ENCODE results near the gene EPHX1. TPM values are rescaled to one million over a fixed set of nuclear protein-coding genes. Genes with fewer than 3 reads are reported as not detected.

Gene EPHX1
- total RNA-seq, 1 experiment from 2014 or later = 54.6 TPM

- no TSS peak for BruUV-seq (replicated peaks)
- Histone ChIP-seq H3K4me2 (ENCODE audit: low read length) (no peak overlapping the region), H3K9me2 (replicated peaks; ENCODE audit: low read length) (no peaks in the 10 kb centered on the region), H2AFZ (ENCODE audit: low read length) (no peak overlapping the region), H3K27ac (ENCODE audit: low read length) (no peak overlapping the region), H3K79me2 (ENCODE audit: low read length) (no peaks in the 10 kb centered on the region), H3K9me3 (ENCODE audit: low read length) (no peaks in the 10 kb centered on the region), H3K4me3 (ENCODE audit: low read length) (no peak overlapping the region), H3F3A (ENCODE audit: low read length, unreplicated experiment) (no peaks in the 10 kb centered on the region), H3K36me3 (ENCODE audit: low read depth, low read length) (peaks cover 53% of the 10 kb centered on the region), H4K20me1 (ENCODE audit: low read length) (peaks cover 3% of the 10 kb centered on the region), H3K4me1 (ENCODE audit: insufficient read depth, low read length) (peaks cover 4% of the 10 kb centered on the region), H3K27me3 (ENCODE audit: low read length) (no peaks in the 10 kb centered on the region), H3K9ac (ENCODE audit: low read length) (no peak overlapping the region)
- TF ChIP-seq EZH2 (IDR thresholded peaks at IDR 0.05; ENCODE audit: low read length, unreplicated experiment) (no peak), CTCF (conservative IDR thresholded peaks at IDR 0.05; ENCODE audit: low read depth, low read length) (no peak), EZH2phosphoT487 (IDR thresholded peaks at IDR 0.05; ENCODE audit: borderline replicate concordance, low read length) (no peak)
- no peak for ATAC-seq
- POLR2A ChIA-PET (ENCODE audit: unreplicated experiment) = no interaction called here
- CTCF ChIA-PET = no interaction called here
- intact Hi-C loops (cut with micrococcal nuclease) = no loop called here
- no peak for DNase-seq
Measured at GRCh38 chr1:225859151-225859550, 49.2 kb downstream of the EPHX1 start.

- H2AFZ ChIP-seq (ENCODE audit: low read length) = no peak overlapping the region
- H3K79me2 ChIP-seq (ENCODE audit: low read length) = no peaks in the 10 kb centered on the region
- TSS peak; percentile 3 for BruUV-seq (replicated peaks)
- no peak overlapping the region for H3K4me3 ChIP-seq (ENCODE audit: low read length)
- TF ChIP-seq CTCF (conservative IDR thresholded peaks at IDR 0.05; ENCODE audit: low read depth, low read length) (no peak), EZH2 (IDR thresholded peaks at IDR 0.05; ENCODE audit: low read length, unreplicated experiment) (no peak), EZH2phosphoT487 (IDR thresholded peaks at IDR 0.05; ENCODE audit: borderline replicate concordance, low read length) (no peak)
- ChIA-PET CTCF (interaction anchor here (0.5 kb wide), 1 partner anchor 72 kb away, joined by 3 read pairs; no protein-coding TSS in a partner anchor), POLR2A (ENCODE audit: unreplicated experiment) (no interaction called here)
- DNase-seq (no peak), ATAC-seq (no peak)
- H3K27me3 ChIP-seq (ENCODE audit: low read length) = no peaks in the 10 kb centered on the region
- H3K4me2 ChIP-seq (ENCODE audit: low read length) = no peak overlapping the region
- H3K9ac ChIP-seq (ENCODE audit: low read length) = no peak overlapping the region
- peaks cover 50% of the 10 kb centered on the region for H3K36me3 ChIP-seq (ENCODE audit: low read depth, low read length)
- no peaks in the 10 kb centered on the region for H3K9me2 ChIP-seq (replicated peaks; ENCODE audit: low read length)
- peaks cover 4% of the 10 kb centered on the region for H4K20me1 ChIP-seq (ENCODE audit: low read length)
- peaks cover 14% of the 10 kb centered on the region for H3K4me1 ChIP-seq (ENCODE audit: insufficient read depth, low read length)
- H3K9me3 ChIP-seq (ENCODE audit: low read length) = no peaks in the 10 kb centered on the region
- intact Hi-C loops (cut with micrococcal nuclease) = no loop called here
- no peak overlapping the region for H3K27ac ChIP-seq (ENCODE audit: low read length)
- H3F3A ChIP-seq (ENCODE audit: low read length, unreplicated experiment) = no peaks in the 10 kb centered on the region
Measured at GRCh38 chr1:225860107-225860506, 50.2 kb downstream of the EPHX1 start.

GRCh38 chr1:225860876-225861441, 51.0 kb downstream of the EPHX1 start:
- intact Hi-C loops (cut with micrococcal nuclease) = no loop called here
- ATAC-seq (no peak), DNase-seq (no peak)
- no TSS peak for BruUV-seq (replicated peaks)
- Histone ChIP-seq H3K27me3 (ENCODE audit: low read length) (no peaks in the 10 kb centered on the region), H4K20me1 (ENCODE audit: low read length) (peaks cover 4% of the 10 kb centered on the region), H2AFZ (ENCODE audit: low read length) (no peak overlapping the region), H3F3A (ENCODE audit: low read length, unreplicated experiment) (no peaks in the 10 kb centered on the region), H3K36me3 (ENCODE audit: low read depth, low read length) (peaks cover 55% of the 10 kb centered on the region), H3K9me2 (replicated peaks; ENCODE audit: low read length) (no peaks in the 10 kb centered on the region), H3K79me2 (ENCODE audit: low read length) (no peaks in the 10 kb centered on the region), H3K4me3 (ENCODE audit: low read length) (no peak overlapping the region), H3K27ac (ENCODE audit: low read length) (no peak overlapping the region), H3K4me1 (ENCODE audit: insufficient read depth, low read length) (peaks cover 22% of the 10 kb centered on the region), H3K4me2 (ENCODE audit: low read length) (no peak overlapping the region), H3K9ac (ENCODE audit: low read length) (no peak overlapping the region), H3K9me3 (ENCODE audit: low read length) (no peaks in the 10 kb centered on the region)
- TF ChIP-seq CTCF (conservative IDR thresholded peaks at IDR 0.05; ENCODE audit: low read depth, low read length) = no peak
- TF ChIP-seq EZH2 (IDR thresholded peaks at IDR 0.05; ENCODE audit: low read length, unreplicated experiment) = no peak
- TF ChIP-seq EZH2phosphoT487 (IDR thresholded peaks at IDR 0.05; ENCODE audit: borderline replicate concordance, low read length) = no peak
- CTCF ChIA-PET = no interaction called here
- POLR2A ChIA-PET (ENCODE audit: unreplicated experiment) = no interaction called here
